Activated CD4-positive, alpha-beta T cell treated with anti-CD3 and anti-CD28 coated beads, Interleukin-2, amount 10 ng/mL, durations not matched to agents 7 days and 5 days (primary cell): ENCODE results near the gene ADAM10. TPM values are rescaled to one million over a fixed set of nuclear protein-coding genes. Genes with fewer than 3 reads are reported as not detected.

Experiments used
- CTCF ChIA-PET: fragments of 350-600 bp; sonication (Branson Sonifier 250); formaldehyde crosslinking; loops from one replicate; lab custom pipeline; 2021; ENCODE audit warnings: antibody characterized with exemption; lab: Charles Lee
- POLR2A ChIA-PET: fragments of 350-600 bp; sonication (Branson Sonifier 250); formaldehyde crosslinking; loops from one replicate; lab custom pipeline; 2021; ENCODE audit warnings: antibody characterized with exemption; lab: Charles Lee
- DNase-seq: peaks from one replicate; pipeline ENCODE4 v3.0.0-alpha.2; 2020
- H3K27ac Mint-ChIP-seq: one replicate; pipeline ENCODE4 v1.8.0; 2021; ENCODE audit warnings: mild to moderate bottlenecking, moderate library complexity, mixed read lengths
- H3K27me3 Mint-ChIP-seq: one replicate; pipeline ENCODE4 v1.8.0; 2021; ENCODE audit warnings: mixed read lengths
- H3K36me3 Mint-ChIP-seq: one replicate; pipeline ENCODE4 v1.8.0; 2021; ENCODE audit warnings: low read depth, mixed read lengths
- H3K4me1 Mint-ChIP-seq: one replicate; pipeline ENCODE4 v1.8.0; 2021; ENCODE audit warnings: mixed read lengths
- H3K4me3 Mint-ChIP-seq: one replicate; pipeline ENCODE4 v1.8.0; 2021; ENCODE audit warnings: mild to moderate bottlenecking, moderate library complexity, mixed read lengths
- H3K9me3 Mint-ChIP-seq: one replicate; pipeline ENCODE4 v1.8.0; 2021; ENCODE audit warnings: mixed read lengths
- total RNA-seq, 2 experiments: library from RNA; stranded (reverse); gene quantifications; one replicate each; pipeline ENCODE4 v1.2.3, GENCODE V29; 2021

ADAM10 gene
- total RNA-seq, 2 experiments from 2014 or later = 140 to 170 TPM

- POLR2A ChIA-PET = no interaction called here
- H3K9me3 Mint-ChIP-seq = peaks cover 8% of the 10 kb centered on the region
- no peaks in the 10 kb centered on the region for H3K27me3 Mint-ChIP-seq
- no peak overlapping the region for H3K27ac Mint-ChIP-seq
- H3K36me3 Mint-ChIP-seq = peaks cover 22% of the 10 kb centered on the region
- H3K4me3 Mint-ChIP-seq = no peak overlapping the region
- DNase-seq = no peak
- peaks cover 46% of the 10 kb centered on the region for H3K4me1 Mint-ChIP-seq
- CTCF ChIA-PET = no interaction called here
Measured at GRCh38 chr15:58734859-58735258, 14.6 kb downstream of the ADAM10 start.

GRCh38 chr15:58732625-58733363, 16.7 kb downstream of the ADAM10 start:
- Mint-ChIP-seq H3K27me3 (no peaks in the 10 kb centered on the region), H3K27ac (no peak overlapping the region), H3K36me3 (peaks cover 28% of the 10 kb centered on the region), H3K4me1 (peaks cover 38% of the 10 kb centered on the region), H3K9me3 (peaks cover 8% of the 10 kb centered on the region), H3K4me3 (no peak overlapping the region)
- ChIA-PET POLR2A (no interaction called here), CTCF (interaction anchor here (0.6 to 1.0 kb wide), 4 partner anchors 10 to 769 kb away, joined by 3 to 6 read pairs (median 4); no protein-coding TSS in a partner anchor)
- DNase-seq = no peak

- ChIA-PET CTCF (interaction anchor here (0.6 to 1.6 kb wide), 4 partner anchors 11 to 427 kb away, joined by 3 to 6 read pairs (median 4); partner anchors contain the start of gene MINDY2), POLR2A (no interaction called here)
- H3K4me3 Mint-ChIP-seq = no peak overlapping the region
- no peaks in the 10 kb centered on the region for H3K27me3 Mint-ChIP-seq
- no peak for DNase-seq
- peaks cover 32% of the 10 kb centered on the region for H3K4me1 Mint-ChIP-seq
- H3K27ac Mint-ChIP-seq = no peak overlapping the region
- H3K36me3 Mint-ChIP-seq = peaks cover 26% of the 10 kb centered on the region
- peaks cover 8% of the 10 kb centered on the region for H3K9me3 Mint-ChIP-seq
Measured at GRCh38 chr15:58731756-58732535, 17.6 kb downstream of the ADAM10 start.

- ChIA-PET CTCF (interaction anchor here (1.1 to 1.2 kb wide), 2 partner anchors 18 to 54 kb away, joined by 3 read pairs; no protein-coding TSS in a partner anchor), POLR2A (no interaction called here)
- Mint-ChIP-seq H3K27ac (no peak overlapping the region), H3K9me3 (peaks cover 3% of the 10 kb centered on the region), H3K4me1 (peaks cover 28% of the 10 kb centered on the region), H3K36me3 (peaks cover 23% of the 10 kb centered on the region), H3K27me3 (no peaks in the 10 kb centered on the region), H3K4me3 (no peak overlapping the region)
- DNase-seq = no peak
Measured at GRCh38 chr15:58726867-58727266, 22.6 kb downstream of the ADAM10 start.

GRCh38 chr15:58724466-58724865, 25.0 kb downstream of the ADAM10 start:
- no peak overlapping the region for H3K4me3 Mint-ChIP-seq
- ChIA-PET POLR2A (interaction anchor here (0.7 kb wide), 1 partner anchor 13 kb away, joined by 3 read pairs; no protein-coding TSS in a partner anchor), CTCF (interaction anchor here (0.5 to 1.1 kb wide), 5 partner anchors 13 to 393 kb away, joined by 3 read pairs; no protein-coding TSS in a partner anchor)
- no peaks in the 10 kb centered on the region for H3K27me3 Mint-ChIP-seq
- DNase-seq = no peak
- peaks cover 26% of the 10 kb centered on the region for H3K4me1 Mint-ChIP-seq
- H3K9me3 Mint-ChIP-seq = no peaks in the 10 kb centered on the region
- H3K36me3 Mint-ChIP-seq = peaks cover 21% of the 10 kb centered on the region
- H3K27ac Mint-ChIP-seq = no peak overlapping the region

GRCh38 chr15:58717357-58717756, 32.1 kb downstream of the ADAM10 start:
- H3K27me3 Mint-ChIP-seq = no peaks in the 10 kb centered on the region
- H3K36me3 Mint-ChIP-seq = peaks cover 32% of the 10 kb centered on the region
- no peak overlapping the region for H3K4me3 Mint-ChIP-seq
- POLR2A ChIA-PET = no interaction called here
- no peaks in the 10 kb centered on the region for H3K9me3 Mint-ChIP-seq
- CTCF ChIA-PET = interaction anchor here (0.7 kb wide), 1 partner anchor 371 kb away, joined by 7 read pairs; no protein-coding TSS in a partner anchor
- H3K27ac Mint-ChIP-seq = no peak overlapping the region
- peaks cover 8% of the 10 kb centered on the region for H3K4me1 Mint-ChIP-seq
- no peak for DNase-seq

GRCh38 chr15:58716027-58716426, 33.5 kb downstream of the ADAM10 start:
- CTCF ChIA-PET = interaction anchor here (0.6 kb wide), 1 partner anchor 289 kb away, joined by 3 read pairs; no protein-coding TSS in a partner anchor
- Mint-ChIP-seq H3K4me1 (peaks cover 6% of the 10 kb centered on the region), H3K27ac (no peak overlapping the region), H3K4me3 (no peak overlapping the region), H3K27me3 (no peaks in the 10 kb centered on the region), H3K36me3 (peaks cover 31% of the 10 kb centered on the region), H3K9me3 (no peaks in the 10 kb centered on the region)
- no peak for DNase-seq
- POLR2A ChIA-PET = no interaction called here

GRCh38 chr15:58715266-58715917, 34.1 kb downstream of the ADAM10 start:
- ChIA-PET POLR2A (no interaction called here), CTCF (interaction anchor here (0.7 kb wide), 1 partner anchor 305 kb away, joined by 3 read pairs; no protein-coding TSS in a partner anchor)
- H3K9me3 Mint-ChIP-seq = no peaks in the 10 kb centered on the region
- H3K4me1 Mint-ChIP-seq = peaks cover 4% of the 10 kb centered on the region
- no peak overlapping the region for H3K4me3 Mint-ChIP-seq
- H3K36me3 Mint-ChIP-seq = peaks cover 30% of the 10 kb centered on the region
- no peaks in the 10 kb centered on the region for H3K27me3 Mint-ChIP-seq
- no peak for DNase-seq
- no peak overlapping the region for H3K27ac Mint-ChIP-seq

GRCh38 chr15:58710701-58711100, 38.8 kb downstream of the ADAM10 start:
- POLR2A ChIA-PET = no interaction called here
- CTCF ChIA-PET = no interaction called here
- Mint-ChIP-seq H3K27ac (no peak overlapping the region), H3K4me3 (no peak overlapping the region), H3K36me3 (peaks cover 45% of the 10 kb centered on the region), H3K4me1 (peaks cover 8% of the 10 kb centered on the region), H3K9me3 (peaks cover 3% of the 10 kb centered on the region), H3K27me3 (no peaks in the 10 kb centered on the region)
- DNase-seq = no peak

- peaks cover 54% of the 10 kb centered on the region for H3K36me3 Mint-ChIP-seq
- H3K9me3 Mint-ChIP-seq = peaks cover 17% of the 10 kb centered on the region
- ChIA-PET CTCF (interaction anchor here (0.8 kb wide), 1 partner anchor 50 kb away, joined by 4 read pairs; no protein-coding TSS in a partner anchor), POLR2A (no interaction called here)
- H3K27ac Mint-ChIP-seq = no peak overlapping the region
- H3K27me3 Mint-ChIP-seq = no peaks in the 10 kb centered on the region
- DNase-seq = no peak
- no peak overlapping the region for H3K4me3 Mint-ChIP-seq
- H3K4me1 Mint-ChIP-seq = peaks cover 20% of the 10 kb centered on the region
Measured at GRCh38 chr15:58707397-58707796, 42.1 kb downstream of the ADAM10 start.

- ChIA-PET POLR2A (no interaction called here), CTCF (no interaction called here)
- Mint-ChIP-seq H3K27ac (no peak overlapping the region), H3K4me1 (peaks cover 30% of the 10 kb centered on the region), H3K27me3 (no peaks in the 10 kb centered on the region), H3K4me3 (no peak overlapping the region), H3K9me3 (peaks cover 27% of the 10 kb centered on the region), H3K36me3 (peaks cover 69% of the 10 kb centered on the region)
- no peak for DNase-seq
Measured at GRCh38 chr15:58705105-58705504, 44.4 kb downstream of the ADAM10 start.

GRCh38 chr15:58704155-58704865, 45.2 kb downstream of the ADAM10 start:
- Mint-ChIP-seq H3K27ac (no peak overlapping the region), H3K4me1 (peaks cover 37% of the 10 kb centered on the region), H3K9me3 (peaks cover 32% of the 10 kb centered on the region), H3K36me3 (peaks cover 74% of the 10 kb centered on the region), H3K4me3 (no peak overlapping the region), H3K27me3 (no peaks in the 10 kb centered on the region)
- ChIA-PET CTCF (interaction anchor here (0.6 kb wide), 1 partner anchor 342 kb away, joined by 3 read pairs; no protein-coding TSS in a partner anchor), POLR2A (no interaction called here)
- DNase-seq = no peak
